Heart right ventricle (tissue), 16 donors: ENCODE measurements around the gene NFATC1. TPM values are rescaled to one million over a fixed set of nuclear protein-coding genes. Genes with fewer than 3 reads are reported as not detected.
A peak's percentile ranks its signal among the peaks of the same experiment; 100 is the strongest.

Experiments used
- ATAC-seq, 8 donors: fragments of 200-7000 bp; cut with Tn5 transposase; one replicate each; pipeline ENCODE4 v1.9.1; 2020; ENCODE audit warnings: mild to moderate bottlenecking in 8 of 8, moderate library complexity in 8 of 8, moderate number of reproducible peaks in 1 of 8
- DNase-seq, 2 donors: peaks; one replicate each; pipeline ENCODE4 v3.0.0-alpha.2; 2020
- H3K27ac ChIP-seq, 10 donors: fragments of 200-600 bp; sonication (generic) in 2 of 10; one replicate each; pipeline versions ENCODE4 v1.5.0 to v1.8.0; 2020 to 2022; ENCODE audit warnings: mild to moderate bottlenecking in 3 of 10
- H3K27me3 ChIP-seq, 7 donors: fragments of 200-600 bp; one replicate each; pipeline ENCODE4 v1.8.0; 2021 to 2022; ENCODE audit warnings: mild to moderate bottlenecking in 2 of 7
- H3K36me3 ChIP-seq, 9 donors: fragments of 200-600 bp; sonication (generic) in 1 of 9; one replicate each; pipeline versions ENCODE4 v1.5.0 to v1.8.0; 2020 to 2022; ENCODE audit warnings: mild to moderate bottlenecking in 2 of 9
- H3K4me1 ChIP-seq, 9 donors: fragments of 200-600 bp; sonication (generic) in 1 of 9; one replicate each; pipeline versions ENCODE4 v1.5.0 to v1.8.0; 2020 to 2022; ENCODE audit warnings: mild to moderate bottlenecking in 4 of 9
- H3K4me3 ChIP-seq, 10 donors: fragments of 200-600 bp; sonication (generic) in 2 of 10; one replicate each; pipeline versions ENCODE4 v1.5.0 to v1.8.0; 2020 to 2022; ENCODE audit warnings: mild to moderate bottlenecking in 7 of 10, moderate library complexity in 2 of 10
- H3K9me3 ChIP-seq, 11 donors: fragments of 200-600 bp in 10 of 11; sonication (generic) in 2 of 11; one replicate each; pipeline versions ENCODE4 v1.5.0 to v1.8.0; 2013 to 2022; ENCODE audit warnings: mild to moderate bottlenecking in 2 of 11, control low read depth in 1 of 11, moderate library complexity in 1 of 11
- WGBS, 2 donors: extraction: QIAGEN DNeasy Blood & Tissue Kit; methylation state at CpG; one replicate each; pipeline ENCODE4 v1.1.7; 2013; ENCODE audit warnings: inconsistent platforms in 1 of 2; 5-methylcytosine and 5-hydroxymethylcytosine counted together
- intact Hi-C, 10 donors: fragments of 100-400 bp; cut with DNase I; formaldehyde crosslinking; loops; one replicate each; pipeline versions ENCODE4 v1.11.1 to v1.14.2; 2022
- polyA plus RNA-seq, 2 donors: library from polyadenylated mRNA; stranded (reverse); fragments of 200-250 nt; gene quantifications; one replicate each; pipeline ENCODE4 v1.2.3, GENCODE V29; 2013
- total RNA-seq, 10 donors: library from RNA; stranded (reverse); fragmentation: NEBNext Ultra II Directional in 3 of 10; extraction: Animal tissue kit (Norgen Biotek cat#: 25700) in 3 of 10; gene quantifications; one replicate each; pipeline versions ENCODE4 v1.2.1 to v1.2.4, GENCODE V29; 2021 to 2023
- TF ChIP-seq, protein P1 (sequence below), 9 donors: fragments of 200-600 bp; sonication (generic) in 2 of 9; IDR thresholded peaks; one replicate each; pipeline versions ENCODE4 v1.5.0 to v1.8.0; 2021 to 2022; ENCODE audit warnings: antibody characterized with exemption in 9 of 9, mild to moderate bottlenecking in 5 of 9, moderate library complexity in 1 of 9
- donor health status: Arrhythmogenic right ventricular cardiomyopathy.
- donor health status: ischemic (EF 13 %, LVEDD 7.1; RV severe dilation, severe dysfunction).
- donor health status: healthy with polysubstance abuse.
- donor health status: DM: no; HTN: yes; CAD: no.
- donor health status: DM: no; HTN: no; CAD: no.
- donor health status: ischemic (EF 25% LVEDD 6.9; RV normal size, moderate dysfunction).
- donor health status: ischemic (EF 25% LVEDD 5.7; RV mildly dilated, moderate dysfunction).
- donor health status: healthy.
- donor health status: DM: yes; HTN: yes; CAD: no.
- donor health status: Ischemic cardiomyopathy.
- donor health status: ischemic (EF 35%, LVEDD 5.7; RV mildly dilated, moderate dysfunction).
- donor health status: nonischemic (EF 11% LVEDD 7.7; RV severe dilation, severe dysfunction).
- donor health status: DM: yes; HTN: yes; CAD: no.
- donor health status: PGD.
- donor health status: ischemic (EF 29% LVEDD 5.4; RV normal size, mild dysfunction).
- donor health status: nonischemic (EF 23%, LVEDD 6.1; RV moderate dilation, normal function).

Gene NFATC1
- total and polyA plus RNA-seq, 12 donors: 6.3 to 23.8 (median 18.6) TPM

DNA sequence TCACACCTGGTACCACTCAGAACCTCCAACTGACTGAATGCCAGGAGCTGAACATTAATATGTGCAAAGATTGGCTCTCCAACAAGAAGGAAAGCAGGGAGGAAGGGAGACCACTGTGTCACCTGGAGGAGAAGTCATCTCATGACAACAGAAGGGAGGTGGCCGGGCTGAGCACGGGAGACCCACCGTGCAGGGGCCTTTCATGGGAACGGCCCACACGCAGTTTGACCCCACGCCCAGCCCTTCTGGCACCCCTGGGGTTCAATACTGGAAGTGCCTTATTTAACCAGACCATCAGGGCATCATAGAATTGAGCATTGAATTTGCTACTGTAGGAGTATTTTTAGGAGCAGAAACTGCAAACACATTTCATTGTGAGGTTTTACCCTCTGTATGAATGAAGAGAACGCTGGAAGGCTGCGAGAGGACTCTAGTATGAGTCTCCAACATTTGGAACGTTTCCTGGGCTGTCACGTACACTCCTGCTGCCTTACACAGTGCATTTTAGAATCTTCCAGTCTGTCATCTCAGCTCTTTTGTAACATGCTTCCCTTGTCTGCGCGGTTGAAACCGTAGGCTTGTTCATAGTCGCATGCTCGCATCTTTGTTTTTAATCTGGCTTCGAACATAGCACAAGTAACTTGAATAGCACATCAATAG lies 132.1 kb downstream of the NFATC1 start:
- Histone ChIP-seq H3K4me1 (peaks cover 10 to 27% (median 14%) of the 10 kb centered on the region in 9 donors), H3K27ac (no peak overlapping the region), H3K4me3 (no peak overlapping the region), H3K9me3 (no peaks in the 10 kb centered on the region), H3K27me3 (peaks cover 0 to 13% (median 0%) of the 10 kb centered on the region in 7 donors), H3K36me3 (peaks cover 0 to 30% (median 0%) of the 10 kb centered on the region in 9 donors)
- ATAC-seq: no peak
- TF ChIP-seq, protein P1, sequence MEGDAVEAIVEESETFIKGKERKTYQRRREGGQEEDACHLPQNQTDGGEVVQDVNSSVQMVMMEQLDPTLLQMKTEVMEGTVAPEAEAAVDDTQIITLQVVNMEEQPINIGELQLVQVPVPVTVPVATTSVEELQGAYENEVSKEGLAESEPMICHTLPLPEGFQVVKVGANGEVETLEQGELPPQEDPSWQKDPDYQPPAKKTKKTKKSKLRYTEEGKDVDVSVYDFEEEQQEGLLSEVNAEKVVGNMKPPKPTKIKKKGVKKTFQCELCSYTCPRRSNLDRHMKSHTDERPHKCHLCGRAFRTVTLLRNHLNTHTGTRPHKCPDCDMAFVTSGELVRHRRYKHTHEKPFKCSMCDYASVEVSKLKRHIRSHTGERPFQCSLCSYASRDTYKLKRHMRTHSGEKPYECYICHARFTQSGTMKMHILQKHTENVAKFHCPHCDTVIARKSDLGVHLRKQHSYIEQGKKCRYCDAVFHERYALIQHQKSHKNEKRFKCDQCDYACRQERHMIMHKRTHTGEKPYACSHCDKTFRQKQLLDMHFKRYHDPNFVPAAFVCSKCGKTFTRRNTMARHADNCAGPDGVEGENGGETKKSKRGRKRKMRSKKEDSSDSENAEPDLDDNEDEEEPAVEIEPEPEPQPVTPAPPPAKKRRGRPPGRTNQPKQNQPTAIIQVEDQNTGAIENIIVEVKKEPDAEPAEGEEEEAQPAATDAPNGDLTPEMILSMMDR (IDR thresholded peaks at IDR 0.05): no peak
- WGBS, 2 donors: 94 to 95% methylated on average over 16 of the region's 16 CpGs
- no peak for DNase-seq
- intact Hi-C loops: loop anchor here (1.0 to 5.0 kb wide), 9 partner anchors 21 to 149 kb away; partner anchors contain the start of gene NFATC1 (in 2 of the 10)

DNA sequence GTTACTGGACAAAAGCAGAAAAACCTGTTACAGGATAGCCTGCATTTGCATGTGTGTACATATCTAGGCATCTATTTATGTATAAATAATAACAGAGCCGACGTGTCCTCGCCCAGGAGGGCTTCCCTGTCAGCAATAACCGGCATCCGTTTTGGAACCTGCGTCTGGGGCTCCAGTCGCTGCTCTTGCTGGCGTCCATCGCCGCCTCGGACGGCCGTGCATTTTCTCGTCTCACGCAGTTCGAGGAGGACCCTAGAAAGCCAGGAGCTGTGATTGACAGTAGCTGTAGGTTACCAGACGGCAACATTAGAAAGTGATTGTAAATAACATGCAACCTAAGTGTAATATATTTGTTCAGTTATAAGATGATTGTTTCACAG lies 132.6 kb downstream of the NFATC1 start:
- no peak for DNase-seq
- intact Hi-C loops: loop anchor here (1.0 to 5.0 kb wide), 8 partner anchors 71 to 150 kb away; partner anchors contain the start of gene NFATC1 (in 2 of the 10)
- Histone ChIP-seq H3K36me3 (peaks cover 0 to 30% (median 0%) of the 10 kb centered on the region in 9 donors), H3K4me1 (peaks cover 10 to 24% (median 14%) of the 10 kb centered on the region in 9 donors), H3K9me3 (no peaks in the 10 kb centered on the region), H3K27me3 (peaks cover 0 to 13% (median 0%) of the 10 kb centered on the region in 7 donors), H3K4me3 (no peak overlapping the region), H3K27ac (no peak overlapping the region)
- WGBS, 2 donors: 96% methylated on average over 17 of the region's 17 CpGs
- TF ChIP-seq, protein P1 (IDR thresholded peaks at IDR 0.05): no peak
- no peak for ATAC-seq

DNA sequence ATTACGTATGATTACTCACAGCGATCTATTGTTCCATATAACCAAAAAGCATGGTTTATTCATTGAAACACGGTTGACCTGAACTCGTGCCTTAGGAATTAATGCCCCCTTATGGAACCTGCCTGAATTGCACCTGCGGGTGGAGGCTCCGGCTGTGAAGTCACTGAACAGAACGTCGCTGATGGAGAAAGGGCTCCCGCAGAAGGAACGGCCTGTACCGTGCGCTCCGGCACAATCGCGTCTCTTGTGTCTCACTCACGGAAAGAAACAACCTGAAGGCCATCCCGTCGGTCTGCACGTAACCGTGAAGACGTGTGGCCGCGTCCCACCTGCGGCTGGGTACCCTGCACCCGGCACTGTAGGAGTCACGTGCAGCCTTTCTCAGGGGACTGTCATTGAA lies 133.1 kb downstream of the NFATC1 start:
- TF ChIP-seq, protein P1 (IDR thresholded peaks at IDR 0.05): peak; percentile 76 to 95 (median 91)
- peak in 5 of 8 donors; percentile 25 to 53 (median 43) for ATAC-seq
- Histone ChIP-seq H3K36me3 (peaks cover 0 to 30% (median 0%) of the 10 kb centered on the region in 9 donors), H3K4me1 (peaks cover 10 to 24% (median 14%) of the 10 kb centered on the region in 9 donors), H3K9me3 (no peaks in the 10 kb centered on the region), H3K27ac (no peak overlapping the region), H3K27me3 (peaks cover 0 to 13% (median 0%) of the 10 kb centered on the region in 7 donors), H3K4me3 (no peak overlapping the region)
- DNase-seq: peak; percentile 54 to 69
- intact Hi-C loops: loop anchor here (1.0 to 5.0 kb wide), 8 partner anchors 72 to 150 kb away; partner anchors contain the start of gene NFATC1 (in 2 of the 10)
- 56 to 60% methylated on average over 26 of the region's 26 CpGs for WGBS, 2 donors

DNA sequence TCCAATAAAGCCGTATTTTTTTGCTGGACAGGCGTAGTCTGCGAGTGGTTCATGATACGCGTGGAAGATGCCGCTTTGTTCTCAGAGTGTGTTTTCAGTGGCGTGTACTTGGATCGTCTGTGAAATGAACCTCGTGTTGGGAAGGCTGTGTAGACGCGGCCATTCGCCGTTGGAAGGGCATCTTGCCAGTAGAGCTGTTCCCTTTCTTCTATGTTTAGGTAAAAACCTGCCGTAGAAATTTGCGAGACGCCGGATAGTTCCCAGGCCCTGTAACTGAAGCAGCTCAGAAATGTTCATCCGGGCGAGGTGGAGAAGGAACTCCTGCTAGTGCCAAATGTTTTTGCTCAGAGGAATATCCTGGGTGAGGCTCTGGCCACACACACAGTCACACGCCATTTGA lies 133.6 kb downstream of the NFATC1 start:
- intact Hi-C loops: loop anchor here (1.0 to 5.0 kb wide), 7 partner anchors 72 to 150 kb away; partner anchors contain the start of gene NFATC1 (in 2 of the 10)
- peaks cover 0 to 13% (median 0%) of the 10 kb centered on the region in 7 donors for H3K27me3 ChIP-seq

More for the DNA sequence above, 133.6 kb downstream of the NFATC1 start:
- no peak for ATAC-seq
- Histone ChIP-seq H3K4me3 (no peak overlapping the region), H3K4me1 (peaks cover 10 to 24% (median 12%) of the 10 kb centered on the region in 9 donors), H3K9me3 (no peaks in the 10 kb centered on the region), H3K36me3 (peaks cover 0 to 30% (median 0%) of the 10 kb centered on the region in 9 donors), H3K27ac (no peak overlapping the region)
- TF ChIP-seq, protein P1 (IDR thresholded peaks at IDR 0.05): no peak
- no peak for DNase-seq
- WGBS, 2 donors: 91 to 95% methylated on average over 20 of the region's 20 CpGs
